K562 (cell line): Measurements from ENCODE around the gene ATP13A4. TPM values are rescaled to one million over a fixed set of nuclear protein-coding genes. Genes with fewer than 3 reads are reported as not detected.

Experiments
- BCOR ChIP-seq: fragments of 450-650 bp; IDR thresholded peaks from 2 replicates; pipeline ENCODE4 v1.6.1; 2016
- FOXJ2 ChIP-seq: fragments of 200-800 bp; sonication (Bioruptor generic); IDR thresholded peaks from 2 replicates; pipeline ENCODE4 v1.6.1; 2016; ENCODE audit warnings: missing genetic modification characterization, missing compliant biosample characterization
- HMG20A ChIP-seq: fragments of 450-650 bp; formaldehyde crosslinking; conservative IDR thresholded peaks from 2 replicates; pipeline ENCODE4 v1.4.0; 2020; ENCODE audit warnings: mild to moderate bottlenecking, mixed read lengths
- HNRNPH1 ChIP-seq: fragments of 200-400 bp; formaldehyde crosslinking; optimal IDR thresholded peaks from 2 replicates; pipeline ENCODE3; 2017; ENCODE audit warnings: low read depth, mild to moderate bottlenecking, low read length, moderate library complexity
- KAT8 ChIP-seq: fragments of 450-650 bp; IDR thresholded peaks from 2 replicates; pipeline ENCODE4 v1.6.1; 2016; ENCODE audit warnings: low read depth, mild to moderate bottlenecking
- KHSRP ChIP-seq: fragments of 450-650 bp; IDR thresholded peaks from 2 replicates; pipeline ENCODE4 v1.6.1; 2017
- KLF10 ChIP-seq: fragments of 250-450 bp; sonication (Bioruptor Pico); IDR thresholded peaks from 2 replicates; pipeline ENCODE4 v1.6.1; 2021; ENCODE audit warnings: matching md5 sums
- RBM17 ChIP-seq: fragments of 200-400 bp; formaldehyde crosslinking; IDR thresholded peaks from 2 replicates; pipeline ENCODE4 v1.6.1; 2017; ENCODE audit warnings: low read depth, mild to moderate bottlenecking, low read length, borderline replicate concordance
- SREBF2 ChIP-seq: sonication (generic); formaldehyde crosslinking; IDR thresholded peaks from 2 replicates; pipeline ENCODE4 v1.4.0; 2020; ENCODE audit warnings: mild to moderate bottlenecking, missing genetic modification reagents
- STAG1 ChIP-seq: sonication (generic); formaldehyde crosslinking; IDR thresholded peaks from 2 replicates; pipeline ENCODE4 v1.5.0; 2020; ENCODE audit warnings: missing genetic modification reagents, borderline replicate concordance
- XRCC3 ChIP-seq: fragments of 450-650 bp; IDR thresholded peaks from 2 replicates; pipeline ENCODE4 v1.6.1; 2017; ENCODE audit warnings: mild to moderate bottlenecking, moderate library complexity
- XRCC4 ChIP-seq: IDR thresholded peaks from one replicate; pipeline ENCODE4 v1.6.1; 2011; ENCODE audit not compliant: insufficient read depth, insufficient read length; ENCODE audit errors: extremely low read depth
- ZFX ChIP-seq: sonication (generic); formaldehyde crosslinking; IDR thresholded peaks from 2 replicates; pipeline ENCODE4 v1.8.0; 2022; ENCODE audit warnings: mild to moderate bottlenecking, missing genetic modification reagents, moderate library complexity
- ZNF263 ChIP-seq: sonication (generic); formaldehyde crosslinking; IDR thresholded peaks from 2 replicates; pipeline ENCODE4 v1.8.0; 2022; ENCODE audit warnings: mild to moderate bottlenecking, missing genetic modification reagents, borderline replicate concordance
- ZNF41 ChIP-seq: fragments of 250-450 bp; sonication (Bioruptor Pico); conservative IDR thresholded peaks from 2 replicates; pipeline ENCODE4 v1.4.0; 2020; ENCODE audit warnings: mild to moderate bottlenecking
- ZNF445 ChIP-seq: fragments of 250-450 bp; sonication (Bioruptor Pico); IDR thresholded peaks from 2 replicates; pipeline ENCODE4 v1.4.0; 2020; ENCODE audit warnings: low read depth, mild to moderate bottlenecking, moderate library complexity
- ZNF551 ChIP-seq: fragments of 250-450 bp; sonication (Bioruptor Pico); IDR thresholded peaks from 2 replicates; pipeline ENCODE4 v1.5.0; 2021; ENCODE audit warnings: mild to moderate bottlenecking, moderate library complexity
- ZZZ3 ChIP-seq: fragments of 450-650 bp; IDR thresholded peaks from 2 replicates; pipeline ENCODE4 v1.6.1; 2016; ENCODE audit warnings: antibody characterized with exemption, mild to moderate bottlenecking, moderate library complexity
- polyA plus RNA-seq, 8 experiments: library from polyadenylated mRNA; depleted of rRNA in 4 of 8; stranded (reverse) in 5 of 8; unstranded in 3 of 8; fragments of >200 nt; fragmentation: Nextera tagmentation in 2 of 8; fragmentation: Illumina TruSeq in 1 of 8; extraction: Ambion mirVana in 2 of 8; extraction: Trizol in 1 of 8; gene quantifications; 2 replicates each; pipeline versions ENCODE4 v1.2.1 to v1.2.3, GENCODE V29; 2011 to 2014; ENCODE audit warnings: inconsistent platforms in 1 of 8, missing spikeins in 1 of 8
- total RNA-seq, 7 experiments: library from RNA; depleted of rRNA in 6 of 7; stranded (reverse); fragments of >200 nt in 6 of 7; fragmentation: Illumina TruSeq in 2 of 7; extraction: Trizol in 2 of 7; gene quantifications; 2 replicates each; pipeline versions ENCODE4 v1.2.1 to v1.2.3, GENCODE V29; 2011 to 2021; ENCODE audit warnings: low replicate concordance in 1 of 7
- TF ChIP-seq, protein P1 (sequence below): fragments of 250-450 bp; sonication (Bioruptor Pico); IDR thresholded peaks from 2 replicates; pipeline ENCODE4 v1.8.0; 2022; ENCODE audit warnings: moderate library complexity, mild to moderate bottlenecking, inconsistent platforms
- TF ChIP-seq, protein P2 (sequence below): sonication (generic); formaldehyde crosslinking; IDR thresholded peaks from 2 replicates; pipeline ENCODE4 v1.4.0; 2020; ENCODE audit warnings: mild to moderate bottlenecking, missing genetic modification reagents
- TF ChIP-seq, protein P3 (sequence below): sonication (generic); formaldehyde crosslinking; IDR thresholded peaks from 2 replicates; pipeline ENCODE4 v1.8.0; 2022; ENCODE audit warnings: missing genetic modification reagents, mild to moderate bottlenecking, borderline replicate concordance
- TF ChIP-seq, protein P4 (sequence below), 2 experiments: IDR thresholded peaks; 2 replicates each; pipeline ENCODE4 v1.6.1; 2011; ENCODE audit warnings: borderline replicate concordance in 1 of 2, control low read depth in 1 of 2, low read depth in 1 of 2, low read length in 1 of 2, mild to moderate bottlenecking in 1 of 2, mixed read lengths in 1 of 2, moderate library complexity in 1 of 2; ENCODE audit not compliant: insufficient read depth in 1 of 2, insufficient read length in 1 of 2, poor library complexity in 1 of 2, severe bottlenecking in 1 of 2; ENCODE audit errors: extremely low read depth in 1 of 2
- TF ChIP-seq, protein P5 (sequence below): fragments of 250-450 bp; sonication (Bioruptor Pico); IDR thresholded peaks from 2 replicates; pipeline ENCODE4 v1.8.0; 2022; ENCODE audit warnings: moderate library complexity, mild to moderate bottlenecking, inconsistent platforms

ATP13A4 gene
- total and polyA plus RNA-seq, 9 of the 15 experiments (the other 6 are each of a cell fraction or from before 2014, with no cell fraction given), result 0.03 to 0.14 (median 0.07) TPM; not detected in 6

DNA sequence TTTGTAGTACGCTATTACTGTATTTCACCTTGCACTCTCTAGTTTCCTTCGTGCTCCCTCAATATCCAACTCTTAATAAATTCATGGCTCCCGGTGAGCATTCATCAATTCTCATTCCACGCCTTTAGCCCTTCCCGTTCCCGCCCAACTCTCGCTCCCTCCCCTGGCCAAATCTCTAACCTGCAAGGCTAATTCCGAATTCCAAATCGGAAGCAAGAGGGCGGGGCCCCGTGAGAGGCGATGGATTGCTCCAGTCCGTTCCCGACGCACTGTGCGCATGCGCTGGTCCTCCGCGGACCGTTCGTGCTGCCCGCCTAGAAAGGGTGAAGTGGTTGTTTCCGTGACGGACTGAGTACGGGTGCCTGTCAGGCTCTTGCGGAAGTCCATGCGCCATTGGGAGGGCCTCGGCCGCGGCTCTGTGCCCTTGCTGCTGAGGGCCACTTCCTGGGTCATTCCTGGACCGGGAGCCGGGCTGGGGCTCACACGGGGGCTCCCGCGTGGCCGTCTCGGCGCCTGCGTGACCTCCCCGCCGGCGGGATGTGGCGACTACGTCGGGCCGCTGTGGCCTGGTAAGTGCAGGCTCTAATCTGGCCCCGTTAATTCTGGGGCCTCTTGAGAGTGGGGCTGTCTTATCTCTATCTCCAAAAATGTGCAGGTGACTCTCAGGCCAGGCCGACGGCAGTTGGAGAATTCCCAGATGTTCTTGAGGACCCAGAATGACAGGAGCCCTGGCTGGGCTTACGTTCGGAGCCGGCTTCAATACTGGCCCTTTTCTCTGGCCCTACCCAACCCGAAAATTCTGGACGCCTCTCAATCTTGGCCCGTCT is 38.4 kb upstream of the ATP13A4 start, which contains the start of gene OPA1 (continued):
- TF ChIP-seq ZNF445 (CRISPR knock-in tag), result no peak
- TF ChIP-seq, protein P1, sequence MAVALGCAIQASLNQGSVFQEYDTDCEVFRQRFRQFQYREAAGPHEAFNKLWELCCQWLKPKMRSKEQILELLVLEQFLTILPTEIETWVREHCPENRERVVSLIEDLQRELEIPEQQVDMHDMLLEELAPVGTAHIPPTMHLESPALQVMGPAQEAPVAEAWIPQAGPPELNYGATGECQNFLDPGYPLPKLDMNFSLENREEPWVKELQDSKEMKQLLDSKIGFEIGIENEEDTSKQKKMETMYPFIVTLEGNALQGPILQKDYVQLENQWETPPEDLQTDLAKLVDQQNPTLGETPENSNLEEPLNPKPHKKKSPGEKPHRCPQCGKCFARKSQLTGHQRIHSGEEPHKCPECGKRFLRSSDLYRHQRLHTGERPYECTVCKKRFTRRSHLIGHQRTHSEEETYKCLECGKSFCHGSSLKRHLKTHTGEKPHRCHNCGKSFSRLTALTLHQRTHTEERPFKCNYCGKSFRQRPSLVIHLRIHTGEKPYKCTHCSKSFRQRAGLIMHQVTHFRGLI (CRISPR knock-in tag), result no peak
- TF ChIP-seq, protein P2, sequence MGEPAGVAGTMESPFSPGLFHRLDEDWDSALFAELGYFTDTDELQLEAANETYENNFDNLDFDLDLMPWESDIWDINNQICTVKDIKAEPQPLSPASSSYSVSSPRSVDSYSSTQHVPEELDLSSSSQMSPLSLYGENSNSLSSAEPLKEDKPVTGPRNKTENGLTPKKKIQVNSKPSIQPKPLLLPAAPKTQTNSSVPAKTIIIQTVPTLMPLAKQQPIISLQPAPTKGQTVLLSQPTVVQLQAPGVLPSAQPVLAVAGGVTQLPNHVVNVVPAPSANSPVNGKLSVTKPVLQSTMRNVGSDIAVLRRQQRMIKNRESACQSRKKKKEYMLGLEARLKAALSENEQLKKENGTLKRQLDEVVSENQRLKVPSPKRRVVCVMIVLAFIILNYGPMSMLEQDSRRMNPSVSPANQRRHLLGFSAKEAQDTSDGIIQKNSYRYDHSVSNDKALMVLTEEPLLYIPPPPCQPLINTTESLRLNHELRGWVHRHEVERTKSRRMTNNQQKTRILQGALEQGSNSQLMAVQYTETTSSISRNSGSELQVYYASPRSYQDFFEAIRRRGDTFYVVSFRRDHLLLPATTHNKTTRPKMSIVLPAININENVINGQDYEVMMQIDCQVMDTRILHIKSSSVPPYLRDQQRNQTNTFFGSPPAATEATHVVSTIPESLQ (CRISPR knock-in tag), result peak; percentile 92; the same call in 1 of the 2 replicates
- no peak for TF ChIP-seq XRCC4
- peak; percentile 29; the same call in 1 of the 2 replicates for TF ChIP-seq ZNF263
- TF ChIP-seq, protein P3, sequence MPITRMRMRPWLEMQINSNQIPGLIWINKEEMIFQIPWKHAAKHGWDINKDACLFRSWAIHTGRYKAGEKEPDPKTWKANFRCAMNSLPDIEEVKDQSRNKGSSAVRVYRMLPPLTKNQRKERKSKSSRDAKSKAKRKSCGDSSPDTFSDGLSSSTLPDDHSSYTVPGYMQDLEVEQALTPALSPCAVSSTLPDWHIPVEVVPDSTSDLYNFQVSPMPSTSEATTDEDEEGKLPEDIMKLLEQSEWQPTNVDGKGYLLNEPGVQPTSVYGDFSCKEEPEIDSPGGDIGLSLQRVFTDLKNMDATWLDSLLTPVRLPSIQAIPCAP, result no peak
- TF ChIP-seq STAG1 (CRISPR knock-in tag), result no peak
- TF ChIP-seq, protein P4, sequence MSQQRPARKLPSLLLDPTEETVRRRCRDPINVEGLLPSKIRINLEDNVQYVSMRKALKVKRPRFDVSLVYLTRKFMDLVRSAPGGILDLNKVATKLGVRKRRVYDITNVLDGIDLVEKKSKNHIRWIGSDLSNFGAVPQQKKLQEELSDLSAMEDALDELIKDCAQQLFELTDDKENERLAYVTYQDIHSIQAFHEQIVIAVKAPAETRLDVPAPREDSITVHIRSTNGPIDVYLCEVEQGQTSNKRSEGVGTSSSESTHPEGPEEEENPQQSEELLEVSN (IDR thresholded peaks at IDR 0.05; ENCODE audit: borderline replicate concordance in 1 of 2, extremely low read depth in 1 of 2, insufficient read depth in 1 of 2, insufficient read length in 1 of 2, low read depth in 1 of 2, low read length in 1 of 2, poor library complexity in 1 of 2, severe bottlenecking in 1 of 2), result peak; percentile 88 to 92
- peak; percentile 98 for TF ChIP-seq ZFX (CRISPR knock-in tag)
- 0 out of 2 replicates have a peak, but pooled peaks have one; percentile 67 for TF ChIP-seq ZZZ3
- TF ChIP-seq KHSRP, result no peak
- no peak for TF ChIP-seq ZNF41 (CRISPR knock-in tag)
- no peak for TF ChIP-seq HMG20A (CRISPR knock-in tag)
- TF ChIP-seq ZNF551 (CRISPR knock-in tag), result no peak
- no peak for TF ChIP-seq KLF10
- no peak for TF ChIP-seq KAT8
- no peak for TF ChIP-seq XRCC3
- no peak for TF ChIP-seq BCOR
- peak; percentile 93 for TF ChIP-seq FOXJ2 (tag)
- TF ChIP-seq, protein P5, sequence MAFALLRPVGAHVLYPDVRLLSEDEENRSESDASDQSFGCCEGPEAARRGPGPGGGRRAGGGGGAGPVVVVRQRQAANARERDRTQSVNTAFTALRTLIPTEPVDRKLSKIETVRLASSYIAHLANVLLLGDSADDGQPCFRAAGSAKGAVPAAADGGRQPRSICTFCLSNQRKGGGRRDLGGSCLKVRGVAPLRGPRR (CRISPR knock-in tag), result no peak
- no peak for TF ChIP-seq HNRNPH1
- TF ChIP-seq RBM17, result no peak
- TF ChIP-seq SREBF2 (CRISPR knock-in tag), result no peak
